Hematopoietic multipotent progenitor cell treated with erythropoietin and hydrocortisone succinate and interleukin-3 and kit ligand, for 17 days (in vitro differentiated cells): ENCODE results near the gene KIAA0586.
"Not testable (repeated sequence)": the region's sequence is repeated elsewhere in the genome, so short reads cannot be mapped to it uniquely, and the experiment has no call there.

ENCODE experiments used
- DNase-seq: peaks from one replicate; pipeline ENCODE4 v3.0.0-alpha.2; 2015; ENCODE audit warnings: low spot score

Gene KIAA0586

GRCh38 chr14:58549105-58549757 is 121.7 kb downstream of the KIAA0586 start:
- DNase-seq = no peak

GRCh38 chr14:58553959-58554358 is 126.4 kb downstream of the KIAA0586 start:
- no peak for DNase-seq

GRCh38 chr14:58555647-58556046 is 128.1 kb downstream of the KIAA0586 start:
- DNase-seq = no peak

- DNase-seq = no peak
Measured at GRCh38 chr14:58557242-58557641, 129.7 kb downstream of the KIAA0586 start.

GRCh38 chr14:58560208-58560607 is 132.7 kb downstream of the KIAA0586 start:
- DNase-seq = no peak

GRCh38 chr14:58562141-58562540 is 134.6 kb downstream of the KIAA0586 start:
- no peak for DNase-seq

GRCh38 chr14:58563978-58564377 is 136.5 kb downstream of the KIAA0586 start:
- DNase-seq = no peak

- DNase-seq = no peak
Measured at GRCh38 chr14:58565832-58566231, 138.3 kb downstream of the KIAA0586 start.

- DNase-seq = no peak
Measured at GRCh38 chr14:58566979-58567378, 139.5 kb downstream of the KIAA0586 start.

GRCh38 chr14:58568322-58568721 is 140.8 kb downstream of the KIAA0586 start:
- no peak for DNase-seq

GRCh38 chr14:58571256-58571655 is 143.7 kb downstream of the KIAA0586 start:
- DNase-seq = no peak

GRCh38 chr14:58571769-58572472 is 144.4 kb downstream of the KIAA0586 start:
- DNase-seq = no peak

- no peak for DNase-seq
Measured at GRCh38 chr14:58572473-58572853, 144.9 kb downstream of the KIAA0586 start.

GRCh38 chr14:58572863-58573262 is 145.3 kb downstream of the KIAA0586 start:
- no peak for DNase-seq

GRCh38 chr14:58574623-58575022 is 147.1 kb downstream of the KIAA0586 start:
- no peak for DNase-seq

- no peak for DNase-seq
Measured at GRCh38 chr14:58575956-58576355, 148.4 kb downstream of the KIAA0586 start.

GRCh38 chr14:58580035-58580434 is 152.5 kb downstream of the KIAA0586 start:
- not testable (repeated sequence) for DNase-seq

GRCh38 chr14:58581389-58581788 is 153.9 kb downstream of the KIAA0586 start:
- not testable (repeated sequence) for DNase-seq

GRCh38 chr14:58584383-58584782 is 156.9 kb downstream of the KIAA0586 start:
- DNase-seq = no peak

GRCh38 chr14:58587271-58587670 is 159.8 kb downstream of the KIAA0586 start:
- no peak for DNase-seq

GRCh38 chr14:58588321-58588720 is 160.8 kb downstream of the KIAA0586 start:
- DNase-seq = not testable (repeated sequence)

- no peak for DNase-seq
Measured at GRCh38 chr14:58593977-58594376, 166.5 kb downstream of the KIAA0586 start.

- DNase-seq = no peak
Measured at GRCh38 chr14:58597041-58597440, 169.5 kb downstream of the KIAA0586 start.
